Measurements from ENCODE around the gene IGF2. TPM values are rescaled to one million over a fixed set of nuclear protein-coding genes. Genes with fewer than 3 reads are reported as not detected.
A peak's percentile ranks its signal among the peaks of the same experiment; 100 is the strongest.

The IGF2 gene
- polyA plus RNA-seq, 1 donor (not counting 4 experiments of a cell fraction or from before 2014, with no cell fraction given) = not detected

GRCh38 chr11:2185324-2186085, 46.3 kb upstream of the IGF2 start:
- TF ChIP-seq CTCF (optimal IDR thresholded peaks at IDR 0.05 in 1 of 3, IDR thresholded peaks at IDR 0.05 in 1 of 3, conservative IDR thresholded peaks at IDR 0.05 in 1 of 3; ENCODE audit: extremely low read depth in 1 of 3, insufficient read depth in 2 of 3, low read length in 3 of 3) (no peak), EZH2 (IDR thresholded peaks at IDR 0.05; ENCODE audit: low read length) (no peak)
- Histone ChIP-seq H3K9me1 (ENCODE audit: control insufficient read depth, extremely low read depth, insufficient read depth, low read length) (no peaks in the 10 kb centered on the region), H2AFZ (ENCODE audit: control insufficient read depth, low read length) (peak overlapping the region; percentile 53), H3K9ac (ENCODE audit: control insufficient read depth, extremely low read depth, insufficient read depth, low read length) (no peak overlapping the region), H3K27me3 (ENCODE audit: control insufficient read depth, extremely low read depth, insufficient read depth, low read length) (no peaks in the 10 kb centered on the region), H4K20me1 (ENCODE audit: control insufficient read depth, extremely low read depth, insufficient read depth, low read length) (no peaks in the 10 kb centered on the region), H3K36me3 (ENCODE audit: control insufficient read depth in 2 of 2, extremely low read depth in 1 of 2, insufficient read depth in 2 of 2, low read length in 2 of 2) (no peaks in the 10 kb centered on the region), H3K27ac (ENCODE audit: control insufficient read depth, insufficient read depth, low read length) (no peak overlapping the region), H3K79me2 (ENCODE audit: control insufficient read depth, insufficient read depth, low read length) (no peaks in the 10 kb centered on the region), H3K4me3 (ENCODE audit: control insufficient read depth in 2 of 3, extremely low read depth in 1 of 3, insufficient read depth in 2 of 3, low read depth in 1 of 3, low read length in 3 of 3) (no peak overlapping the region), H3K4me2 (ENCODE audit: control insufficient read depth, extremely low read depth, insufficient read depth, low read depth, low read length) (peak overlapping the region; percentile 22), H3K9me3 (ENCODE audit: control insufficient read depth, low read depth, low read length) (no peaks in the 10 kb centered on the region), H3K4me1 (ENCODE audit: control insufficient read depth, extremely low read depth, insufficient read depth, low read length) (peaks cover 27% of the 10 kb centered on the region)
- FAIRE-seq (no peak), DNase-seq (ENCODE audit: low read depth, low spot score) (no peak)
- dilution Hi-C loops (cut with MboI; ENCODE audit: extremely low pct_ligation_motif_present, low sequenced_read_pairs) = no loop called here

GRCh38 chr11:2182692-2183474, 43.7 kb upstream of the IGF2 start:
- Histone ChIP-seq H3K9me3 (ENCODE audit: control insufficient read depth, low read depth, low read length) (no peaks in the 10 kb centered on the region), H3K4me3 (ENCODE audit: control insufficient read depth in 2 of 3, extremely low read depth in 1 of 3, insufficient read depth in 2 of 3, low read depth in 1 of 3, low read length in 3 of 3) (no peak overlapping the region), H3K36me3 (ENCODE audit: control insufficient read depth in 2 of 2, extremely low read depth in 1 of 2, insufficient read depth in 2 of 2, low read length in 2 of 2) (no peaks in the 10 kb centered on the region), H3K79me2 (ENCODE audit: control insufficient read depth, insufficient read depth, low read length) (no peaks in the 10 kb centered on the region), H3K4me1 (ENCODE audit: control insufficient read depth, extremely low read depth, insufficient read depth, low read length) (peaks cover 53% of the 10 kb centered on the region), H3K27ac (ENCODE audit: control insufficient read depth, insufficient read depth, low read length) (no peak overlapping the region), H4K20me1 (ENCODE audit: control insufficient read depth, extremely low read depth, insufficient read depth, low read length) (no peaks in the 10 kb centered on the region), H2AFZ (ENCODE audit: control insufficient read depth, low read length) (no peak overlapping the region), H3K9me1 (ENCODE audit: control insufficient read depth, extremely low read depth, insufficient read depth, low read length) (no peaks in the 10 kb centered on the region), H3K27me3 (ENCODE audit: control insufficient read depth, extremely low read depth, insufficient read depth, low read length) (no peaks in the 10 kb centered on the region), H3K9ac (ENCODE audit: control insufficient read depth, extremely low read depth, insufficient read depth, low read length) (no peak overlapping the region), H3K4me2 (ENCODE audit: control insufficient read depth, extremely low read depth, insufficient read depth, low read depth, low read length) (no peak overlapping the region)
- FAIRE-seq = no peak
- DNase-seq (ENCODE audit: low read depth, low spot score) = no peak
- no peak for TF ChIP-seq EZH2 (IDR thresholded peaks at IDR 0.05; ENCODE audit: low read length)
- no peak for TF ChIP-seq CTCF (optimal IDR thresholded peaks at IDR 0.05 in 1 of 3, IDR thresholded peaks at IDR 0.05 in 1 of 3, conservative IDR thresholded peaks at IDR 0.05 in 1 of 3; ENCODE audit: extremely low read depth in 1 of 3, insufficient read depth in 2 of 3, low read length in 3 of 3)
- dilution Hi-C loops (cut with MboI; ENCODE audit: extremely low pct_ligation_motif_present, low sequenced_read_pairs) = no loop called here
